Myocyte (in vitro differentiated cells): ENCODE measurements around the gene NUDT19. TPM values are rescaled to one million over a fixed set of nuclear protein-coding genes. Genes with fewer than 3 reads are reported as not detected.
"Not testable (repeated sequence)": the region's sequence is repeated elsewhere in the genome, so short reads cannot be mapped to it uniquely, and the experiment has no call there.

Experiments
- DNase-seq: peaks from one replicate; pipeline ENCODE4 v3.0.0-alpha.2; 2012; ENCODE audit warnings: low read depth
- polyA plus RNA-seq: library from polyadenylated mRNA; unstranded; fragments of >200 nt; gene quantifications from one replicate; pipeline ENCODE4 v1.2.1, GENCODE V29; 2012; ENCODE audit warnings: missing spikeins
- total RNA-seq: library from RNA; depleted of rRNA; stranded (reverse); fragments of >200 nt; gene quantifications from 2 replicates; pipeline ENCODE4 v1.2.3, GENCODE V29; 2014

Gene NUDT19
- total RNA-seq = 21.1 and 27.5 TPM in 2 replicates
- polyA plus RNA-seq = 10.8 TPM

- DNase-seq = peak; percentile 95
Measured at GRCh38 chr19:32691291-32691951, at the start of gene NUDT19. NUDT19 (plus strand) TSS chr19:32691821; CDS start chr19:32691961, 140 bp downstream.

DNA sequence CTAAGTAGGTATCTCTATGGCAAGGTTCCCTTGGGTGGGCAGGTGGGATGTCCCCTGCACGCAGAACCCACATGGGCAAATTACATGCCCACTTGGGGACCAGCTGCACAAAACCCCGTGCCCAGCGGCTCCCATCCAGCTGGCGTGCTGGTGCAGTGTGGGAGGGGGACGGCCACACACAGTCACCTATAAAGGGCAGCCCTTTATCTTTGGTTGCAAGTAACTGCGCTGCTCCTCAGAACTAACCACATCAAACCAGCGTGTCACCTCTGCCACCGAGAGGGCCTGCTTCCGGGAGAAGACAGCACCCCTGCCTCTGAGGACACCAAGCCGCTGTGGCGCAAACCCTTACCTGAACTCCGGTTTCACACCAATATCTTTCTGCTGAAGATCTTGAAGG, 48.9 kb upstream of the NUDT19 start:
- no peak for DNase-seq

GRCh38 chr19:32646556-32646955, 45.1 kb upstream of the NUDT19 start:
- DNase-seq = no peak

GRCh38 chr19:32647361-32647760, 44.3 kb upstream of the NUDT19 start:
- DNase-seq = peak; percentile 86

- no peak for DNase-seq
Measured at GRCh38 chr19:32649751-32650150, 41.9 kb upstream of the NUDT19 start.

GRCh38 chr19:32650671-32651070, 41.0 kb upstream of the NUDT19 start:
- no peak for DNase-seq

- DNase-seq = peak; percentile 31
Measured at GRCh38 chr19:32651729-32652140, 39.9 kb upstream of the NUDT19 start.

- not testable (repeated sequence) for DNase-seq
Measured at GRCh38 chr19:32652331-32652730, 39.3 kb upstream of the NUDT19 start.

- peak; percentile 87 for DNase-seq
Measured at GRCh38 chr19:32652894-32653598, 38.6 kb upstream of the NUDT19 start.

DNA sequence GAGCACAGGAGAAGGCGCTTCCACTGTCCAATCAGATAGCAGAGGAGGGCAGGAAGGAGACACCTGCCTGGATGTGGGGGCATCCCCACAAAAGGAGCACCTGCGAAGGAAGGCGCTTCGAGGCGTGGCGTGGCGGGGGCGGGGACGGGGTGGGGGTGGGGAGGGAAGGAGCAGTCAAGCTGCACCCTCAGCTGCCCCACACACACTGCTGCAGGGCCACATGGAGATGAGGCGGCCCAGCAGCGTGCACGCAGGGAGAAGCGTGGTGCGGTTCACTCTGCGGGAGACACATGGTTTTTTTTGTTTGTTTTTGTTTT, 38.1 kb upstream of the NUDT19 start:
- DNase-seq = no peak

GRCh38 chr19:32656379-32656778, 35.2 kb upstream of the NUDT19 start:
- DNase-seq = not testable (repeated sequence)

GRCh38 chr19:32658075-32658474, 33.5 kb upstream of the NUDT19 start:
- DNase-seq = no peak

GRCh38 chr19:32658527-32658926, 33.1 kb upstream of the NUDT19 start:
- no peak for DNase-seq

- DNase-seq = no peak
Measured at GRCh38 chr19:32661318-32661717, 30.3 kb upstream of the NUDT19 start.

GRCh38 chr19:32662186-32662585, 29.4 kb upstream of the NUDT19 start:
- DNase-seq = no peak

- DNase-seq = no peak
Measured at GRCh38 chr19:32666084-32666483, 25.5 kb upstream of the NUDT19 start.

GRCh38 chr19:32669310-32669709, 22.3 kb upstream of the NUDT19 start:
- DNase-seq = no peak

GRCh38 chr19:32671883-32672593, 19.6 kb upstream of the NUDT19 start:
- no peak for DNase-seq

- DNase-seq = no peak
Measured at GRCh38 chr19:32672841-32673240, 18.8 kb upstream of the NUDT19 start.

- DNase-seq = no peak
Measured at GRCh38 chr19:32673573-32673972, 18.0 kb upstream of the NUDT19 start.

- DNase-seq = no peak
Measured at GRCh38 chr19:32674153-32674930, 17.3 kb upstream of the NUDT19 start.
